H1 (cell line): ENCODE data around the gene OLFML2A. TPM values are rescaled to one million over a fixed set of nuclear protein-coding genes. Genes with fewer than 3 reads are reported as not detected.

Source experiments
- CTCF ChIA-PET: fragments of 300-600 bp; sonication (Branson Sonifier 250); formaldehyde crosslinking; loops from one replicate; lab custom pipeline; 2021; ENCODE audit not compliant: partially characterized antibody; lab: Charles Lee
- POLR2A ChIA-PET: fragments of 300-600 bp; sonication (Branson Sonifier 250); formaldehyde crosslinking; loops from one replicate; lab custom pipeline; 2021; ENCODE audit warnings: inconsistent platforms; ENCODE audit not compliant: partially characterized antibody; lab: Charles Lee
- DNase-seq, 2 experiments: peaks; one replicate each; pipeline versions ENCODE4 v3.0.0 to v3.0.0-alpha.2; 2010 to 2022; ENCODE audit warnings: low spot score in 2 of 2, low read depth in 1 of 2, mixed read lengths in 1 of 2
- FAIRE-seq: peaks from 2 replicates; lab custom pipeline; 2011; peaks lifted over from hg19 to GRCh38; lab: Jason Lieb, UNC
- H2AFZ ChIP-seq: 2 replicates; pipeline ENCODE4 v1.8.1; 2012; ENCODE audit warnings: low read length, inconsistent platforms
- H2AK5ac ChIP-seq: 2 replicates; pipeline ENCODE4 v1.6.1; 2013; ENCODE audit warnings: low read depth, low read length
- H2BK120ac ChIP-seq: replicated peaks from 2 replicates; pipeline ENCODE3; 2013; ENCODE audit warnings: low read depth, low read length, inconsistent platforms
- H2BK12ac ChIP-seq: 2 replicates; pipeline ENCODE4 v1.6.1; 2013; ENCODE audit warnings: low read depth, low read length
- H2BK15ac ChIP-seq: 2 replicates; pipeline ENCODE4 v1.6.1; 2013; ENCODE audit warnings: low read length
- H2BK20ac ChIP-seq: 2 replicates; pipeline ENCODE4 v1.6.1; 2013; ENCODE audit warnings: low read length
- H2BK5ac ChIP-seq: 2 replicates; pipeline ENCODE4 v1.6.1; 2013; ENCODE audit warnings: low read depth, low read length
- H3K14ac ChIP-seq: 2 replicates; pipeline ENCODE4 v1.6.1; 2013; ENCODE audit warnings: inconsistent platforms; ENCODE audit not compliant: insufficient read length
- H3K18ac ChIP-seq: 2 replicates; pipeline ENCODE4 v1.6.1; 2013; ENCODE audit warnings: low read length; ENCODE audit errors: extremely low read depth
- H3K23ac ChIP-seq: 2 replicates; pipeline ENCODE4 v1.6.1; 2013; ENCODE audit warnings: inconsistent platforms; ENCODE audit not compliant: insufficient read length
- H3K23me2 ChIP-seq: 2 replicates; pipeline ENCODE4 v1.6.1; 2013; ENCODE audit warnings: low read depth, low read length
- H3K27ac ChIP-seq: 2 replicates; pipeline ENCODE4 v1.6.1; 2011; ENCODE audit warnings: low read depth, low read length, inconsistent platforms
- H3K27me3 ChIP-seq, 4 experiments: replicated peaks in 1 of 4; 1 replicate in 1 of 4; 2 replicates in 3 of 4; pipeline versions ENCODE4 v1.6.1 to v1.8.1; 2011 to 2013; ENCODE audit warnings: low read length in 3 of 4, mild to moderate bottlenecking in 3 of 4, inconsistent platforms in 2 of 4, mixed read lengths in 2 of 4, moderate library complexity in 1 of 4; ENCODE audit not compliant: control insufficient read depth in 3 of 4, insufficient read depth in 3 of 4; ENCODE audit errors: extremely low read depth in 1 of 4
- H3K36me3 ChIP-seq, 4 experiments: 2 replicates each; pipeline versions ENCODE4 v1.6.1 to v1.8.1; 2011 to 2013; ENCODE audit warnings: mild to moderate bottlenecking in 4 of 4, low read length in 3 of 4, moderate library complexity in 2 of 4, control low read depth in 1 of 4, inconsistent platforms in 1 of 4; ENCODE audit not compliant: insufficient read depth in 4 of 4, control insufficient read depth in 2 of 4
- H3K4ac ChIP-seq: replicated peaks from 2 replicates; pipeline ENCODE3; 2013; ENCODE audit warnings: low read length, low read depth, mixed read lengths, inconsistent platforms; ENCODE audit not compliant: insufficient read length
- H3K4me1 ChIP-seq, 4 experiments: replicated peaks in 1 of 4; 1 replicate in 1 of 4; 2 replicates in 3 of 4; pipeline versions ENCODE4 v1.6.1 to v1.8.1; 2011 to 2013; ENCODE audit warnings: low read length in 3 of 4, inconsistent platforms in 2 of 4, mixed read lengths in 1 of 4; ENCODE audit not compliant: insufficient read depth in 4 of 4, control insufficient read depth in 3 of 4
- H3K4me2 ChIP-seq, 2 experiments: 2 replicates each; pipeline versions ENCODE4 v1.6.1 to v1.8.1; 2011 to 2013; ENCODE audit warnings: low read depth in 2 of 2, low read length in 2 of 2, control low read depth in 1 of 2, inconsistent platforms in 1 of 2, mild to moderate bottlenecking in 1 of 2; ENCODE audit not compliant: insufficient read depth in 1 of 2
- H3K4me3 ChIP-seq, 4 experiments: fragments of 200-600, 300-600 bp in 1 of 4; sonication (generic), shearing (Covaris generic), sonication (Bioruptor Twin) in 1 of 4; 2 replicates each; pipeline versions ENCODE4 v1.5.1 to v1.8.1; 2011 to 2016; ENCODE audit warnings: low read length in 4 of 4, low read depth in 3 of 4, control low read depth in 2 of 4, inconsistent platforms in 2 of 4, mild to moderate bottlenecking in 2 of 4, mixed read lengths in 1 of 4, moderate library complexity in 1 of 4; ENCODE audit not compliant: insufficient read depth in 2 of 4; ENCODE audit errors: extremely low read depth in 1 of 4
- H3K56ac ChIP-seq: replicated peaks from 2 replicates; pipeline ENCODE3; 2013; ENCODE audit warnings: low read depth, mild to moderate bottlenecking, mixed read lengths, low read length, inconsistent platforms; ENCODE audit not compliant: insufficient read length
- H3K79me1 ChIP-seq: 2 replicates; pipeline ENCODE4 v1.6.1; 2013; ENCODE audit warnings: low read depth, low read length, control low read depth
- H3K79me2 ChIP-seq, 2 experiments: 2 replicates each; pipeline versions ENCODE4 v1.6.1 to v1.8.1; 2012 to 2013; ENCODE audit warnings: low read length in 2 of 2, mild to moderate bottlenecking in 2 of 2, inconsistent platforms in 1 of 2; ENCODE audit not compliant: insufficient read depth in 2 of 2, control insufficient read depth in 1 of 2
- H3K9ac ChIP-seq, 4 experiments: replicated peaks in 1 of 4; 1 replicate in 1 of 4; 2 replicates in 3 of 4; pipeline versions ENCODE4 v1.6.1 to v1.8.1; 2011 to 2013; ENCODE audit warnings: low read depth in 3 of 4, low read length in 3 of 4, control low read depth in 2 of 4, mild to moderate bottlenecking in 2 of 4, moderate library complexity in 2 of 4, inconsistent platforms in 1 of 4; ENCODE audit errors: extremely low read depth in 1 of 4
- H3K9me3 ChIP-seq, 2 experiments: 2 replicates each; pipeline versions ENCODE4 v1.6.1 to v1.8.1; 2012 to 2013; ENCODE audit warnings: mild to moderate bottlenecking in 2 of 2, moderate library complexity in 2 of 2, control low read depth in 1 of 2, inconsistent platforms in 1 of 2, low read depth in 1 of 2, low read length in 1 of 2, mixed read lengths in 1 of 2; ENCODE audit not compliant: insufficient read depth in 2 of 2
- H4K20me1 ChIP-seq, 2 experiments: replicated peaks in 1 of 2; 2 replicates each; pipeline versions ENCODE3 to v1.8.1; 2011 to 2013; ENCODE audit warnings: inconsistent platforms in 2 of 2, low read length in 2 of 2, mild to moderate bottlenecking in 1 of 2; ENCODE audit not compliant: insufficient read depth in 2 of 2, control insufficient read depth in 1 of 2
- H4K5ac ChIP-seq: 2 replicates; pipeline ENCODE4 v1.6.1; 2013; ENCODE audit warnings: low read length, low read depth, mixed read lengths, inconsistent platforms; ENCODE audit not compliant: insufficient read length
- H4K8ac ChIP-seq: 2 replicates; pipeline ENCODE4 v1.8.0; 2013; ENCODE audit warnings: mild to moderate bottlenecking, moderate library complexity, low read length, inconsistent platforms; ENCODE audit not compliant: insufficient read depth; ENCODE audit errors: extremely low read depth
- H4K91ac ChIP-seq: replicated peaks from 2 replicates; pipeline ENCODE3; 2013; ENCODE audit warnings: low read length, mixed read lengths, inconsistent platforms; ENCODE audit not compliant: insufficient read length
- ATF2 ChIP-seq: IDR thresholded peaks from 2 replicates; pipeline ENCODE4 v1.6.1; 2012; ENCODE audit warnings: low read length, inconsistent platforms
- EZH2 ChIP-seq: fragments of 200-600 bp; sonication (generic); IDR thresholded peaks from 2 replicates; pipeline ENCODE4 v1.7.1; 2012; ENCODE audit warnings: low read depth, mild to moderate bottlenecking, moderate library complexity, low read length, inconsistent platforms; ENCODE audit not compliant: severe bottlenecking
- FOSL1 ChIP-seq: IDR thresholded peaks from 2 replicates; pipeline ENCODE4 v1.6.1; 2011; ENCODE audit warnings: mild to moderate bottlenecking, low read depth, low read length, moderate library complexity; ENCODE audit not compliant: insufficient read depth
- KDM1A ChIP-seq: fragments of 200-600, 300-600 bp; sonication (generic); IDR thresholded peaks from 2 replicates; pipeline ENCODE4 v1.7.1; 2016; ENCODE audit warnings: mild to moderate bottlenecking, low read length, borderline replicate concordance
- KDM4A ChIP-seq: IDR thresholded peaks from one replicate; pipeline ENCODE4 v1.7.1; 2012; ENCODE audit warnings: low read depth, mild to moderate bottlenecking, moderate library complexity, low read length, inconsistent platforms; ENCODE audit not compliant: severe bottlenecking
- RXRA ChIP-seq: IDR thresholded peaks from 2 replicates; pipeline ENCODE4 v1.6.1; 2011; ENCODE audit warnings: low read depth, mild to moderate bottlenecking, low read length, moderate library complexity; ENCODE audit not compliant: insufficient read depth
- SAP30 ChIP-seq: fragments of 300-600 bp; sonication (generic); IDR thresholded peaks from 2 replicates; pipeline ENCODE4 v1.7.1; 2012; ENCODE audit warnings: low read length, moderate library complexity, mild to moderate bottlenecking, inconsistent platforms; ENCODE audit not compliant: insufficient read depth, insufficient replicate concordance
- SIX5 ChIP-seq: IDR thresholded peaks from 2 replicates; pipeline ENCODE4 v1.6.1; 2011; ENCODE audit warnings: mild to moderate bottlenecking, low read depth, low read length
- SP1 ChIP-seq: IDR thresholded peaks from 2 replicates; pipeline ENCODE4 v1.6.1; 2011; ENCODE audit warnings: low read depth, low read length
- SP2 ChIP-seq: IDR thresholded peaks from 2 replicates; pipeline ENCODE4 v1.6.1; 2012; ENCODE audit warnings: mild to moderate bottlenecking, low read length, inconsistent platforms
- TAF7 ChIP-seq: optimal IDR thresholded peaks from 2 replicates; pipeline ENCODE3; 2011; ENCODE audit warnings: low read depth, mild to moderate bottlenecking, inconsistent platforms, low read length, moderate library complexity, borderline replicate concordance
- WGBS, 2 experiments: shearing (Covaris generic) in 1 of 2; methylation state at CpG; one replicate each; pipeline versions ENCODE4 v1.1.6 to v1.1.7; 2013 to 2015; ENCODE audit warnings: low lambda C conversion rate in 2 of 2, mixed read lengths in 2 of 2, inconsistent platforms in 1 of 2, low coverage in 1 of 2, missing lambda C conversion rate in 1 of 2; ENCODE audit not compliant: insufficient replicate concordance in 2 of 2, insufficient coverage in 1 of 2, insufficient read length in 1 of 2; ENCODE audit errors: extremely low coverage in 1 of 2, missing lambda C conversion rate in 1 of 2; 5-methylcytosine and 5-hydroxymethylcytosine counted together
- polyA plus RNA-seq, 7 experiments: library from polyadenylated mRNA; depleted of rRNA in 3 of 7; stranded (reverse) in 5 of 7; unstranded in 2 of 7; fragments of >200 nt in 5 of 7; fragments of 200-250 nt in 2 of 7; gene quantifications; 1 replicate in 5 of 7; 2 replicates in 1 of 7; 4 replicates in 1 of 7; pipeline versions ENCODE4 v1.2.1 to v1.2.3, GENCODE V29; 2011 to 2013; ENCODE audit warnings: missing spikeins in 2 of 7, mixed read lengths in 2 of 7
- total RNA-seq: library from RNA; stranded (reverse); fragmentation: NEBNext Ultra II Directional; extraction: Animal tissue kit (Norgen Biotek cat#: 25700); gene quantifications from 2 replicates; pipeline ENCODE4 v1.2.1, GENCODE V29; 2021

OLFML2A gene
- total and polyA plus RNA-seq, 2 of the 8 experiments (the other 6 are each of a cell fraction or from before 2014, with no cell fraction given), result 7.8 to 11.5 TPM

DNA sequence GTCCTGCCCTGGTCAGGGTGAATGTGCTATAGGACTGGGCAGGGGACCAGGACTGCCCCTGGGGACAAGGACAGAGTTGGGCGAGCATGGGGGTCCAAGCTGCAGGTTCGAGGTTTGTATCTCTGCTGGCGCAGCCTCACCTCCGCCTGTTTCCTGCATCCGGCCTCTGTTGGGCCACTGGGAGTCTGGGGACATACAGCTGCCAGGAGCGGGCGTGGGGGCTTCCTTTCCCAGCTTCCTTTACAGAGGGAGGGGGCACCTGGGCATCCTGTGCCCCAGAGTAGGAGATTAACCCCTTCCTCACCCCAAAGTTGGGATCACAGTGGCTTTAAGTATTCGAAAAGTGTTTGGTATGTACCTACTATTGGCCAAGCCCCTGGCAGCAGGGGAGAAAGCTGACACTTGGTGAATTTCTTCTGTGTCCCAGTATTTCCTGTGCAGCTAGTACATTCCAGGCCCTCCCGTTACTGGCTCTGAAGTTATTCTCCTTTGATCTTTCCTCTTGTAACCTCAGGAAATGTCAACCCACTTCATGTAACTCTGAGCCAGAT, 19.0 kb downstream of the OLFML2A start:
- Histone ChIP-seq H3K9me3 (no peaks in the 10 kb centered on the region), H3K27ac (no peak overlapping the region), H4K8ac (no peak overlapping the region), H3K79me2 (no peaks in the 10 kb centered on the region), H3K23me2 (no peaks in the 10 kb centered on the region), H2AK5ac (peak overlapping the region; percentile 24; the same call in 1 of the 2 replicates), H3K79me1 (no peaks in the 10 kb centered on the region), H3K56ac (no peak overlapping the region), H4K20me1 (no peaks in the 10 kb centered on the region), H2BK120ac (no peak overlapping the region), H3K14ac (no peak overlapping the region), H4K5ac (no peak overlapping the region), H3K4me1 (peaks cover 0 to 12% (median 0%) of the 10 kb centered on the region in 4 experiments; a peak in 3 of 7 replicates), H3K9ac (no peak overlapping the region), H3K4me3 (no peak overlapping the region), H2AFZ (no peak overlapping the region), H3K18ac (no peak overlapping the region), H3K23ac (no peak overlapping the region), H4K91ac (no peak overlapping the region), H2BK5ac (0 out of 2 replicates have a peak overlapping the region, but pooled peaks have one; percentile 8), H2BK15ac (peak overlapping the region; percentile 65; the same call in 1 of the 2 replicates), H3K4me2 (no peak overlapping the region; a peak in 1 of 4 replicates), H2BK20ac (no peak overlapping the region), H3K36me3 (no peaks in the 10 kb centered on the region), H3K27me3 (no peaks in the 10 kb centered on the region), H2BK12ac (no peak overlapping the region), H3K4ac (no peak overlapping the region)
- FAIRE-seq (no peak), DNase-seq (no peak)
- POLR2A ChIA-PET, result interaction anchor here (0.8 to 1.7 kb wide), 8 partner anchors 13 to 65 kb away, joined by 3 to 8 read pairs (median 4); partner anchors contain the start of genes RPL35 and WDR38
- 60% methylated on average over 9 of the region's 9 CpGs; no CpG with 5 or more reads in 1 of the 2 experiments for WGBS, 2 experiments
- CTCF ChIA-PET, result interaction anchor here (0.6 to 65.2 kb wide), 15 partner anchors 10 to 420 kb away, joined by 3 to 1529 read pairs (median 4); partner anchors contain the start of genes ARPC5L, NR6A1, OLFML2A and RPL35
- TF ChIP-seq SP1, result no peak
- no peak for TF ChIP-seq EZH2
- TF ChIP-seq RXRA, result no peak
- TF ChIP-seq KDM4A, result no peak
- TF ChIP-seq SP2, result no peak
- no peak for TF ChIP-seq ATF2
- TF ChIP-seq FOSL1, result no peak
- TF ChIP-seq KDM1A, result no peak
- no peak for TF ChIP-seq SAP30
- no peak for TF ChIP-seq SIX5
- TF ChIP-seq TAF7, result no peak
